Measurements from ENCODE around the gene AP1M1.

The AP1M1 gene

DNA sequence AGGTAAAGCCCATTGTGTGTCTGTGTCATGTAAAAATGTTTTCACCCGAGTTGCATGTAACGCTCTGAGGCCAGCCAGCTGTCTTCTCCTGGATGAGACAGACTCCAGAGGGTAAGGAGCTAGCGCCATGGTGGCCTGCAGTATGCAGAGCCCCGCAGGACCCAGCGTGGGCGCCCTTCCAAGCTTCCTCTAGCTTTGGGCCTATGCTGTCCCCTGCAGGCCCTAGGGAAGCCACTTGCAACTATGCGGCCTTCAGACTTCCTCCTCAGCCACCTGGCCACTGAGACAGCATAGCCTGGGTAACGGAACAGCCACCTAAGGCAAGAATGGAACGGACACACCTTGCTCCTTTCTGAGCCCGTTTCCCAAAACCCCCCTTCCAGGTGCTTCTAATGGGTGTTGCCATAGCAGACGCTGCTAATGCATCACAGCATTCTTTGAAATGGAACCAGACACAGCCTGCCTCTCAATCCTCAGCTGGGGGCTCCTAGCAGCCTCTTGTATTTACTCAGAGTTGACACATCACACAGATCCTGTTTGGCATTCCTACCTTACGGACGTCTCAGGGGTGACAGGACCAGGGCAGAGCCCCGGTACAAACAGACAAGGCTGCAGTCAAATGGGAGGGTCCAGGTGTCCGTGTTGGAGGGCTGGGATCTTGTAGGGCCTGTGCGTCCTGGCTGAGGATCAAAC lies 6.3 kb upstream of the AP1M1 start:
- no peak for TF ChIP-seq CTCF (conservative IDR thresholded peaks at IDR 0.05; ENCODE audit: control insufficient read depth, insufficient read depth, low read depth, low read length)
- no peak for DNase-seq (ENCODE audit: low read depth)
- H3K4me3 ChIP-seq (ENCODE audit: control insufficient read depth, low read depth, low read length) = no peak overlapping the region

DNA sequence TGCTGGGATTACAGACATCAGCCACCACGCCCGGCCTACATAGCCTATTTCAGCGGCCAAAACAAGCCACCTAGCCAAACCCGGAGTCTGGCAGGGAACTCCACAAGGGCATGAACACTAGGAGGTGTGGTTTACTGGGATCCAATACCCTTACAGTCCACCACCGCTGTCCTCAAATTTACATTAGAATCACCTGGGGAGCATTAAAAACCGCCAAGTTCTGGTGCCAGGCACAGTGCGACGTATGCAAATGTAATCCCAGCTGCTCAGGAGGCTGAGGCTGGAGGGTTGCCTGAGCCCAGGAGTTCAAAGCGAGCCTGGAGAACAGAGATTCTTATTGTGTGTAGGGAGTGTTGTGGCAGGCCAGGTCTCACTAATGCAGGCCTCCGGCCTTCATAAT lies 4.2 kb upstream of the AP1M1 start:
- TF ChIP-seq CTCF (conservative IDR thresholded peaks at IDR 0.05; ENCODE audit: control insufficient read depth, insufficient read depth, low read depth, low read length) = no peak
- no peak overlapping the region for H3K4me3 ChIP-seq (ENCODE audit: control insufficient read depth, low read depth, low read length)
- no peak for DNase-seq (ENCODE audit: low read depth)

GRCh38 chr19:16197188-16197621 lies 506 bp upstream of the AP1M1 start:
- DNase-seq (ENCODE audit: low read depth) = peak; percentile 99
- peak overlapping the region; percentile 94 for H3K4me3 ChIP-seq (ENCODE audit: control insufficient read depth, low read depth, low read length)
- no peak for TF ChIP-seq CTCF (conservative IDR thresholded peaks at IDR 0.05; ENCODE audit: control insufficient read depth, insufficient read depth, low read depth, low read length)

GRCh38 chr19:16198370-16198651 lies 600 bp downstream of the AP1M1 start:
- H3K4me3 ChIP-seq (ENCODE audit: control insufficient read depth, low read depth, low read length) = peak overlapping the region; percentile 94
- no peak for DNase-seq (ENCODE audit: low read depth)
- no peak for TF ChIP-seq CTCF (conservative IDR thresholded peaks at IDR 0.05; ENCODE audit: control insufficient read depth, insufficient read depth, low read depth, low read length)

- TF ChIP-seq CTCF (conservative IDR thresholded peaks at IDR 0.05; ENCODE audit: control insufficient read depth, insufficient read depth, low read depth, low read length) = no peak
- no peak for DNase-seq (ENCODE audit: low read depth)
- H3K4me3 ChIP-seq (ENCODE audit: control insufficient read depth, low read depth, low read length) = peak overlapping the region; percentile 94
Observed at GRCh38 chr19:16199275-16199932, 1.7 kb downstream of the AP1M1 start.

GRCh38 chr19:16200038-16201010 lies 2.6 kb downstream of the AP1M1 start:
- no peak for TF ChIP-seq CTCF (conservative IDR thresholded peaks at IDR 0.05; ENCODE audit: control insufficient read depth, insufficient read depth, low read depth, low read length)
- peak; percentile 74 for DNase-seq (ENCODE audit: low read depth)
- peak overlapping the region; percentile 12 for H3K4me3 ChIP-seq (ENCODE audit: control insufficient read depth, low read depth, low read length)

Measured in fibroblast of mammary gland (primary cell).